Measurements from ENCODE around the gene PPP1R12C.
"Not testable (repeated sequence)": the region's sequence is repeated elsewhere in the genome, so short reads cannot be mapped to it uniquely, and the experiment has no call there.

Gene PPP1R12C

DNA sequence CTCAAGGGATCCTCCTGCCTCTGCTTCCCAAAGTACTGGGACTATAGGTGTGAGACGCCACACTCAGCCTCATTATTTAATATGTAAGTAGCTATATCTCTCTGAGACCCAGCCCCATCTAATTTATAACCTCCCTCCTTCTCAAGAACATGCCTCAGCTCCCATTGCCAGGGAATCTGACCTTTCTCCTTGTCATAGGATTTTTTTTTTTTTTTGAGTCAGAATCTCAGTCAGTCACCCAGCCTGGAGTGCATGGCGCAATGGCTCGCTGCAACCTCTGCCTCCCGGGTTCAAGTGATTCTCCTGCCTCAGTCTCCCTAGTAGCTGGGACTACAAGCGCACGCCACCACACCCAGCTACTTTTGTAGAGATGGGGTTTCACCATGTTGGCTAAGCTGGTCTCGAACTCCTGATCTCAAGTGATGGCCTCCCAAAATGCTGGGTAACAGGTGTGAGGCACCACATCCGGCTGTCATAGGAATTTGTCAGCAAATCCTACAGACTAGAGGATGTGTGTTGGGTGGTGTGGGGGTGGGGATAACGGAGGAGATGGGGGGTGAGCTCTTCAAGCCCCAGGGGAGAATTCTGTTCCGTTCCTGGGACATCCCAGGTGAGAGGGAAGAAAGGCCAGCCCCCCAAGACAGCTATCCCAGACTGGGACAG, 46.8 kb downstream of the PPP1R12C start:
- DNase-seq: no peak

DNA sequence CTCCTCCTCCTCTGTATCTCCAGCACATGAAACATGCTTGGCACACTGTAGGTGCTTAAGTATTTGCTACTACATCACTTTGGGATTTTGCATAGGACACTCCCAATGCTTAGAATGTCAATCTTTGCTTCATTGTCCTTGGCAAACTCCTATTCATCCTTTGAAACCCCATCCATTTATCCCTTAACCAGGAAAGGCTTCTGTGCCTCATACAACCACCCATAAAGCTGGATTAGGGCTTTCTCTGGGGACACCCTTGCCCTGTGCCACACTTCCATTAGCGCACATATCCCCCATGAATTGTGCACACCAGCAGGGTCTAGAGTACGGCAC, 47.6 kb downstream of the PPP1R12C start:
- no peak for DNase-seq

GRCh38 chr19:55068950-55069864, 48.2 kb downstream of the PPP1R12C start:
- DNase-seq: peak; percentile 50

GRCh38 chr19:55067869-55068268, 49.6 kb downstream of the PPP1R12C start:
- DNase-seq: no peak

DNA sequence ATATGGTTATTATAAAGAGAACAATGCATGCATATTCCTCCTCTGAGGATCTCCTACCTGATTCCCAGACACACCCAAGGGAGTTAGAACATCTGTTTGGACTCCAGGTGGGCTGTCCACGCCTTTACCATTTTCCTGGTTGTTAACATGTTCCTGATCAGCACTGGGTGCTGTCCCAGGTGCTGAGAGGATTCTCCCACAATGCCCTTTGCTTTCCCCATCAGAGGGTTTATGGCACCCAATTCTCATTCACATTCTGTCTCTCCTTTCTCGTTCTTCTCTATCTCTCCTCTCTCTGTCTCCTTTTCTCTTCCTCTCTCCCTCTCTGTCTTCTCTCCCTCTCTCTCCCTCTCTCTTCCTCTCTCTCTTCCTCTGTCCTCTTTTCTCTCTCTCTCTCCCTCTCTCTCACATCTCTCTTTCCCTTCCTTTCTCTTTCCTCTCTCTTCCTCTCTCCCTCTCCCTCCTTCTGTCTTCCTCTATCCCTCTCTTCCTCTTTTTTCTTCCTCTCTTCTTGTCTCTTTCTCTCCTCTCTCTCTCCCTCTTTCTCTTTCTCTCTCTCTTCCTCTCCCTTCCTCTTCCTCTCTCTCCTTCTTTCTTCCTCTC, 51.2 kb downstream of the PPP1R12C start:
- no peak for DNase-seq

GRCh38 chr19:55065516-55065915, 51.9 kb downstream of the PPP1R12C start:
- DNase-seq: not testable (repeated sequence)

GRCh38 chr19:55063492-55063843, 54.0 kb downstream of the PPP1R12C start:
- no peak for DNase-seq

DNA sequence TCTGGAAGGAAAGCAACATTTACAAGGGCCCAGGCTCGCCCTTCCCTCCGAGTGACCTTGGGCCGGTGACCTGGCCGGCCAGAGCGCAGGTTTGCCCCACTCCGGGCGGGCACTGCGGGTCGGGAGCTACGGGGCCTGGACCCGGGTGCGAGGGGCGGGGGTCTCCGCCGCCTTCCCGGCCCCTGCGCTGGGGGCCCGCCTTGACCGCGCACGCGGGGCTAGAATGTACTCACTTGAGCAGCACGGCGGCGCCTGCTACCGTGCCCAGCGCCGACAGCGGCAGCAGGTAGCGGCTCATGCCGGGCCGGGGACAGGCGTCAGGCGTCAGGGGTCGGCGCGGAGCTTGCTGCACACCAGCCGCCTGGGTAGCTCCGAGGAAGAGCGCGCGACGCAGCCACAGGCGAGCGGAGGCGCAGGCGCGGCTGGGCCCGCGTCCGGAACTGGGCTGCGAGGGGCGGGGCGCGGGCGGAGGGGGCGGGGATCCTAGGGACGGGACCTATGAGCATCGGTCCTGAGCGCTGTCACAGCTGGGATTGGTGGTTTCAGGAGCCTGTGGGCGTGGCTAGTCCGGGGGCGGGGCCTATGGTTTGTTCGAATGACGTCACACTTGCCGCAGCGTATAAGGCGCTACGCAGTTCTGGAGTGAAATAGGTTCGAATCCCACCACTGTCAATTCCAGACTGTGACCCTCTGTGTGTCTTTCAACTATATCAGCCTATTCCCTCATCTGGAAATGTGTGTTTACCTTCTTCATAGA, 54.5 kb downstream of the PPP1R12C start, which contains the start of gene RDH13:
TSS of gene RDH13 (minus strand) at position 414 of the 757 bp plus-strand sequence. CDS start at position 298, 116 bp downstream.
- peak; percentile 88 for DNase-seq

GRCh38 chr19:55060287-55060686, 57.1 kb downstream of the PPP1R12C start:
- DNase-seq: not testable (repeated sequence)

DNA sequence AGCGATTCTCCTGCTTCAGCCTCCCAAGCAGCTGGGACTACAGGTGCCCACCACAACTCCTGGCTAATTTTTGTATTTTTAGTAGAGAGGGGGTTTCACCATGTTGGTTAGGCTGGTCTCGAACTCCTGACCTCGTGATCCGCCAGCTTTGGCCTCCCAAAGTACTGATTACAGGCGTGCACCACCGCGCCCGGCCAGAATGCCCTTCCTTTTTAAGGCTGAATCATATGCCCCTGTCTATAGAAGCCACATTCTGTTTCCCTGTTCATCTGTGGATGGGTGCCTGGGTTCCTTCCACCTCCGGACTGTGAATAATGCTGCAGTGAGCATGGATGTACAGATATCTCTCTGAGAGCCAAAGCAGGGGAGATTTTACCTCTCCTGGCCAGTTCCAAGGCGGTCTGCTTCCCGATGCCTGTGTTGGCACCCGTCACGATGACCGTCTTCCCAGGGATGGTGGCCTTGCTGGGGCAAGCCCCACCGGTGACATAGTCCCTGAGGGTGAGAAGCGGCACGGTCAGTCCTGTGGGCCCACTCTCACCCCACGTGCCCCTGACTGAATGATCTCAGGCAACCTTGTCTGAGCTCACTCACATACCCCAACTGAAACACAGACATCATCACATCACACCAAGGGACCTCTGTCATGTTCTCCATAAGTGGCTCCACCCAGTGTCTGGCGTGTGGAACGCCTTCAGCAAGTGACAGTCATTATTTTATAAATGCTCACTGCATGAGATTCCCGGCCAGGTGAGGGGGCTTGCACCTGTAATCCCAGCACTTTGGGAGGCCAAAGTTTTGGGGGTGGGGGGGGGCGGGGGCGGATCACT, 58.4 kb downstream of the PPP1R12C start:
- no peak for DNase-seq

- no peak for DNase-seq
These were observed 60.6 kb downstream of the PPP1R12C start for GRCh38 chr19:55056827-55057226.

GRCh38 chr19:55053735-55054134, 63.7 kb downstream of the PPP1R12C start:
- no peak for DNase-seq

GRCh38 chr19:55050749-55051532, 66.5 kb downstream of the PPP1R12C start:
- DNase-seq: no peak

- DNase-seq: no peak
These were observed 69.0 kb downstream of the PPP1R12C start for GRCh38 chr19:55048446-55048845.

DNA sequence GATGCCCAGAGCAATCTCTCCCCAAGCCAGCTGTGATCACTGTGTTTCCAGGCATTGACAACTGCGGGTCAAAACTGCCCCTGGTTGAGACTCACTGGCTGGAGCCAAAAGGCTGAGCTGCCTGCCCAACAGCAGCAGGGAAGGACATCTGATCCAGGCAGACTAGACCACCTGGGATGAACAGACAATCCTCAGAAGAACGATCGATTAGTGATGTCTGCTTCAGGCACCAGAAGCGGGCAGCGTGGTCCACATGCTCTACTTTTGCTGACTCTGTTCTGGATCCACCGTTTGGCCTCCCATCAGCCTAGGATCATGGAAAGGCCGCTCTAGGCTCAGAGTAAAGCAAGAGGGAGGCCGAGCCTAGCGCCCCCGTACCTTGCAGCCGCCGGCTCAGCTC, 69.5 kb downstream of the PPP1R12C start:
- DNase-seq: no peak

- no peak for DNase-seq
These were observed 70.3 kb downstream of the PPP1R12C start for GRCh38 chr19:55046975-55047622.

DNA sequence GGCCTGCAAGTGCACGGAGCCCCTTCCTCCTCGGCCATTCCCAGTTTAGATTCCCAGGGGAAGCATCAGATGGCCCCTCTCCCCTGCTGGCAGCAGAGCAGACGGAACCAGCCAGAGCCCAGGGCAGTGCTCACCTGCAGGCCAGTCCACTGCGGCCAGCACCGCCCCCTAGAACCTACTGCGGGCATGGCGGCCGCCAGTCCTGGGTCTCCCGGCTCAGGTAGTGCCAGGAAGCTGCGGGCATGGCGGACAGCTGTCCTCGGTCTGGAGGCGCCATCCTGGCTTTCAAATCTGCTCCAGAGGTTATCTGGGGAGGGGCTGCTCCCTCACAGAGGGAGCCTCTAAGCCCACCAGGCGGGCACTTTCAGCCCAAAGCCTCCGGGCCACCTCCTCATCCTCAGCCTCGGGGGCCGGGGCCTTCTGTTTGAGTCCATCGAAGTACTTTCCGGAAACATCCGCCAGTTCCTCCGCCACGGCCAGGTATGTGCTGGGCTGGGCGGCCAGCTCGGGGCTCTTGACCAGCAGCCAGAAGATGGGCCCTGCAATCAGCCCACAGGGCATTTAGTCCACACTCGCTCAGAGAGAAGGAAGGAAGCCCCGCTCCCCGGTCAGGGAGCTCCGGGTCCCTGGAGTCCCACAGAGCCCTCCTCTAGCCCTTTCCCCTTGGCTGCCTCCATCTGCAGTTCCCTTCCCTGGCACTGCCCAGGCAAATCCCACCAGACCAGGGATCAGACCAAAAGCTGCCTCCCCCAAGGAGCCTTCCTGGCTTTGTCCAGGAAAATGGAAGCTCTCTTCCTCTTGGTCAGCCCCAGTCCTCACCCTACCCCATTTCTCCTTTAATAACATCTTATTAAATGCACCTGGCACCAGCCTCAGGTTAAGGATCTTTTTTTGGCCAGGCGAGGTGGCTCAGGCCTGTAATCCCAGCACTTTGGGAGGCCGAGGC, 72.4 kb downstream of the PPP1R12C start:
- no peak for DNase-seq

DNA sequence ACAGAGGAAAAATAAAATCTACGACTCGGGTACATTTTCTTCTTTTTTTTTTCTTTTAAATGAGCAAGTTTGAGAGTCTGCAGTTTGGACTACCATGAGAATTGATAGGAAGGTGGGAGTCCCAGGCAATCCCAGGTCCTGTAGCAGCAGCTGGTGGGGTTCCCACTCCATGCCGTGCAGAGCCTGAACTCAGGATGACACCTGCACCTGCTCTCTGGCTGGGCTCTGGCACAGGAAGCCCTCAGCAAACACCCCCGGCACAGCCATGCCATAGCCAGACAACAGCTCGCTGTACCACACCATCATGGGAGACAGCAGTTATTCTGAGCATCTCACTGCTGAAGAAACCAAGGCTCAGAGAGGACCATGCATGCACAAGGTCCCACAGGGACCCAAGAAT, 73.2 kb downstream of the PPP1R12C start:
- DNase-seq: no peak

DNA sequence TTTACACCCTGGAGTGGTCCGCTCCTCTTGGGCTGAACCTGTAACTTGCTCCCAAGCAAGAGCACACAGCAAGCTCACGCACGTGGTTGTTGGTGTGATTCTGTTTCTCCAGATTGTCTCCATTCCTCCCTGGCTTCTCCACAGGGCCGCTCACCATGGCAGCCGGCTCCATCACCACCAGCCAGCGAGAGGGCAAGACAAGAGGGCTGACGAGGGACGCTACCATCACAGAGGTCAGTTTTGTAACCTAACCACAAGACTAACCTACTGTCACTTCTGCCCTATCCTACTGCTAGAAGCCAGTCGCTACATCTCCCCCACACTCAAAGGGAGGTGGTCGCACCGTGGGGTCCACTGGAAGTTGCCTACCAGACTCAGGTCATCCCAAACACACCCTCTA, 74.7 kb downstream of the PPP1R12C start:
- no peak for DNase-seq

DNA sequence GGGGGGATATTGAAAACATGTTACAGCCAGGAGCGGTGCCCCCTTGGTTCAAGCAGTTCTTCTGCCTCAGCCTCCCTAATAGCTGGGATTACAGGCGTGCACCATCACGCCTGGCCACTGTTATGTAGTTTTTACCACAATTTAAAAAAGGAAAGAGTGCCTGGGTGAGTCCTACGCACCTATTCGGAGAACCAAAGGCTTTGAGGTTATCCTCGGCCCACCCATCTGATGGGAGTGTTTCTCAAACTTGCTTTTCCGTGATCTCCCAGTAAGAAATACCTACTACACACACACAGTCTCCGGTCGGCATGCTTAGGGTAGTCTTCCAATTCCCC, 75.1 kb downstream of the PPP1R12C start:
- DNase-seq: no peak
